OCI-LY7 (cell line): ENCODE measurements around the gene CFAP107.

Experiments
- CTCF ChIP-seq: fragments of 200-600 bp; sonication (generic); conservative IDR thresholded peaks from 2 replicates; pipeline ENCODE4 v1.5.1; 2014; ENCODE audit warnings: mild to moderate bottlenecking, antibody characterized with exemption, low read length, moderate library complexity, mixed read lengths
- EZH2phosphoT487 ChIP-seq: fragments of 200-600 bp; sonication (generic); IDR thresholded peaks from 2 replicates; pipeline ENCODE4 v1.6.1; 2018; ENCODE audit warnings: low read depth, borderline replicate concordance, mild to moderate bottlenecking, mixed run types, antibody characterized with exemption, low read length, moderate library complexity, mixed read lengths

- TF ChIP-seq CTCF (no peak), EZH2phosphoT487 (no peak)
Observed at GRCh38 chr1:12775443-12775842, 29.4 kb downstream of the CFAP107 start.
